ENCODE results near the gene GNG11.
"Not testable (repeated sequence)": the region's sequence is repeated elsewhere in the genome, so short reads cannot be mapped to it uniquely, and the experiment has no call there.

The GNG11 gene

GRCh38 chr7:93911661-93912060 lies 9.9 kb upstream of the GNG11 start:
- not testable (repeated sequence) for DNase-seq

- DNase-seq: no peak
Observed at GRCh38 chr7:93913197-93913596, 8.3 kb upstream of the GNG11 start.

GRCh38 chr7:93914581-93915066 lies 6.9 kb upstream of the GNG11 start:
- no peak for DNase-seq

- not testable (repeated sequence) for DNase-seq
Observed at GRCh38 chr7:93915206-93915842, 6.2 kb upstream of the GNG11 start.

- DNase-seq: not testable (repeated sequence)
Observed at GRCh38 chr7:93915888-93916287, 5.6 kb upstream of the GNG11 start.

GRCh38 chr7:93916315-93916714 lies 5.2 kb upstream of the GNG11 start:
- not testable (repeated sequence) for DNase-seq

- no peak for DNase-seq
Observed at GRCh38 chr7:93920496-93921182, 896 bp upstream of the GNG11 start.

- no peak for DNase-seq
Observed at GRCh38 chr7:93921186-93921585, 349 bp upstream of the GNG11 start.

GRCh38 chr7:93923296-93923695 lies 1.8 kb downstream of the GNG11 start:
- DNase-seq: no peak

GRCh38 chr7:93923942-93924341 lies 2.4 kb downstream of the GNG11 start:
- no peak for DNase-seq

- DNase-seq: no peak
Observed at GRCh38 chr7:93926800-93927199, 5.3 kb downstream of the GNG11 start.

GRCh38 chr7:93927585-93927984 lies 6.0 kb downstream of the GNG11 start:
- no peak for DNase-seq

GRCh38 chr7:93931655-93932054 lies 10.1 kb downstream of the GNG11 start:
- no peak for DNase-seq

GRCh38 chr7:93933156-93933555 lies 11.6 kb downstream of the GNG11 start:
- DNase-seq: no peak

GRCh38 chr7:93935102-93935501 lies 13.6 kb downstream of the GNG11 start:
- no peak for DNase-seq

- no peak for DNase-seq
Observed at GRCh38 chr7:93937818-93938217, 16.3 kb downstream of the GNG11 start.

GRCh38 chr7:93938293-93938692 lies 16.8 kb downstream of the GNG11 start:
- no peak for DNase-seq

GRCh38 chr7:93941945-93942344 lies 20.4 kb downstream of the GNG11 start:
- DNase-seq: no peak

- DNase-seq: no peak
Observed at GRCh38 chr7:93943816-93944540, 22.4 kb downstream of the GNG11 start.

- no peak for DNase-seq
Observed at GRCh38 chr7:93944673-93945072, 23.1 kb downstream of the GNG11 start.

- DNase-seq: no peak
Observed at GRCh38 chr7:93945083-93945482, 23.5 kb downstream of the GNG11 start.

- DNase-seq: no peak
Observed at GRCh38 chr7:93945756-93946535, 24.4 kb downstream of the GNG11 start.

- no peak for DNase-seq
Observed at GRCh38 chr7:93948106-93948505, 26.6 kb downstream of the GNG11 start.

Data from midbrain (tissue), 1 donor.